Ovary (tissue), 10 donors: Measurements from ENCODE around the gene GPC4. TPM values are rescaled to one million over a fixed set of nuclear protein-coding genes. Genes with fewer than 3 reads are reported as not detected.

Source experiments
- DNase-seq, 5 donors: peaks; one replicate each; pipeline ENCODE4 v3.0.0-alpha.2; 2019 to 2020
- H3K27ac ChIP-seq, 2 donors: fragments of 200-600 bp; one replicate each; pipeline versions ENCODE4 v1.5.1 to v1.8.0; 2019 to 2022
- H3K27me3 ChIP-seq: fragments of 200-600 bp; one replicate; pipeline ENCODE4 v1.8.0; 2022
- H3K36me3 ChIP-seq: fragments of 200-600 bp; sonication (generic); one replicate; pipeline ENCODE4 v1.5.1; 2019
- H3K4me1 ChIP-seq: one replicate; pipeline ENCODE4 v1.8.1; 2013; ENCODE audit warnings: mild to moderate bottlenecking, moderate library complexity; ENCODE audit not compliant: insufficient read depth
- H3K4me3 ChIP-seq: fragments of 200-600 bp; sonication (generic); one replicate; pipeline ENCODE4 v1.5.1; 2017
- H3K9me3 ChIP-seq, 2 donors: fragments of 200-600 bp in 1 of 2; sonication (generic) in 1 of 2; one replicate each; pipeline versions ENCODE4 v1.5.1 to v1.8.1; 2013 to 2019; ENCODE audit warnings: mild to moderate bottlenecking in 1 of 2, moderate library complexity in 1 of 2
- EP300 ChIP-seq: sonication (generic); formaldehyde crosslinking; IDR thresholded peaks from one replicate; pipeline ENCODE4 v1.6.1; 2017; ENCODE audit warnings: antibody characterized with exemption
- POLR2A ChIP-seq: fragments of 450-650 bp; IDR thresholded peaks from one replicate; pipeline ENCODE4 v1.6.1; 2017; ENCODE audit warnings: antibody characterized with exemption, mild to moderate bottlenecking, moderate library complexity
- WGBS, 3 donors: extraction: QIAGEN DNeasy Blood & Tissue Kit in 1 of 3; methylation state at CpG; one replicate each; pipeline versions ENCODE4 v1.1.5 to v1.1.7; 2013 to 2017; 5-methylcytosine and 5-hydroxymethylcytosine counted together
- intact Hi-C, 4 donors: fragments of 100-400 bp; cut with DNase I; formaldehyde crosslinking; loops; one replicate each; pipeline versions ENCODE4 v1.11.0 to v1.15.1; 2022 to 2023
- long read RNA-seq, 3 donors: library from polyadenylated mRNA in 2 of 3; unstranded in 2 of 3; transcript quantifications; one replicate each; pipeline ENCODE4 v2.0.0 and lab custom pipeline, GENCODE V29; 2021 to 2026
- polyA plus RNA-seq, 2 donors: library from polyadenylated mRNA; stranded (reverse); fragments of 200-250 nt in 1 of 2; fragments of 350-450 nt in 1 of 2; fragmentation: Illumina TruSeq in 1 of 2; extraction: RNeasy Lipid Tissue Mini Kit (QIAGEN cat#74804) in 1 of 2; gene quantifications; one replicate each; pipeline ENCODE4 v1.2.3, GENCODE V29; 2013 to 2014
- total RNA-seq, 7 donors: library from RNA; depleted of rRNA in 2 of 7; stranded (reverse); fragments of >200 nt in 2 of 7; fragmentation: NEBNext Ultra II Directional in 3 of 7; extraction: Animal tissue kit (Norgen Biotek cat#: 25700) in 3 of 7; gene quantifications; one replicate each; pipeline versions ENCODE4 v1.1.0 to v1.2.4, GENCODE V29; 2016 to 2023
- TF ChIP-seq, protein P1 (sequence below), 3 donors: fragments of 450-650 bp in 2 of 3; fragments of 200-600 bp in 1 of 3; IDR thresholded peaks; one replicate each; pipeline versions ENCODE4 v1.5.1 to v1.8.0; 2016 to 2022; ENCODE audit warnings: antibody characterized with exemption in 3 of 3, mild to moderate bottlenecking in 1 of 3
- donor health status: DM: no; HTN: no; CAD: no; lungs with moderate emphysema.
- donor health status: DM: no; HTN: no; CAD: no.
- donor health status: Bipolar disorder and iron deficiency.
- donor health status: DM: yes; HTN: yes; CAD: no.
- donor health status: DM: no; HTN: no; CAD: no.
- donor health status: DM: yes; HTN: yes; CAD: no.

GPC4 gene
- total RNA-seq, result 10 to 100 TPM in 4 of 7 donors, 1 to 10 TPM in 3; 9.0 to 17.2 (median 12.3) TPM
- polyA plus RNA-seq, result 10 to 100 TPM; 10.7 to 21.7 TPM
- long read RNA-seq, donor 1, full-length matches to known transcripts, result 40 of 47 reads
- long read RNA-seq, donor 1, partial matches to known transcripts, result 1 of 47 reads
- long read RNA-seq, donor 1, other reads (novel, unspliced or antisense), result 6 of 47 reads
- long read RNA-seq, donor 2, full-length matches to known transcripts, result 1 of 1 reads
- long read RNA-seq, donor 2, partial matches to known transcripts, result 0 of 1 reads
- long read RNA-seq, donor 2, other reads (novel, unspliced or antisense), result 0 of 1 reads
- long read RNA-seq, donor 3, full-length matches to known transcripts, result 8 of 10 reads
- long read RNA-seq, donor 3, partial matches to known transcripts, result 1 of 10 reads
- long read RNA-seq, donor 3, other reads (novel, unspliced or antisense), result 1 of 10 reads

DNA sequence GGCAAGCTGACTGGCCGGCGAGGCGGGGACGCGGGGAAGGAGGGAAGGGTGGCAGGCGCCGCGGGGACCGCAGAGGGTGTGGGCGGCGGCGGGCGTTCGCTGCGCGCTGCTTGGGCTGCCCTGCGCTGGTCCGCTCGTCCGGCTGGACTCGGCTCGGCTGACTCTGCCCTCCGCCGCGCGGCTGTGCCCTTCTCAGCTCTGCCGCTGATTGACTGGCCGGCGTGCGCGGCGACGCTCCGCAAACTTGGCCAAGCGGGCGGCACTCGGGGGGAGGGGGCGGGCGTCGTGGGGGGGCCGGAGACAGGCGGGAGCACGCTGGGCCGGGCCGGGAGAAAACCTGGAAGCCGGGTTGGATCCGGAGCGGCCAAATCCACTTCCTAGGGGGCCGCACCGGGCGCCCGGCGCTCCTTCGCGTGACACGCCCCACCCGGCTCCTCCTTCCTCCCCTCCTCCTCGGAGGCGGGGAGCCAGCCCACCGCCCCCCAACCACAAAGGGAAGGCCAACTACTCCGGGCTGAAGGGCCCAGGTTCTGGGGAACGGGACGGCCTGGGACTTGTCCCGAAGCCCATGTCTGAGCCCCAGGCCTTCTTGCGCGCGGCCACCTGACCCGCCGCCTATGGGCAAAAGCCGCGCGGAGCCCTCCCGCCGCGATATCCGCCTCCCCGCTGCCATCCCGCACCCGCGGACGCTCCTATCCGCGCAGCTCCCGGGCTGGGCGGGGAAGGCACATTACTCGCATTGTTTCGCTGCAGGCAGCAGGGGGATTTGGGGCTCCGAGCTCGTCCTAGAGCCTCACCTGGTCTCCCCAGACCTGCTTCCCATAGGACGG lies at the start of gene GPC4:
GPC4 (minus strand) TSS at position 214 of the 830 bp plus-strand sequence. CDS start 524 bp downstream, outside the sequence.
- intact Hi-C loops, result no loop called here
- Histone ChIP-seq H3K4me3 (peak within 1 kb of the TSS; percentile 67), H3K36me3 (no peaks in the 10 kb centered on the region), H3K4me1 (no peaks in the 10 kb centered on the region), H3K27ac (peak within 1 kb of the TSS; percentile 30 to 68), H3K9me3 (no peaks in the 10 kb centered on the region), H3K27me3 (no peaks in the 10 kb centered on the region)
- TF ChIP-seq, protein P1, sequence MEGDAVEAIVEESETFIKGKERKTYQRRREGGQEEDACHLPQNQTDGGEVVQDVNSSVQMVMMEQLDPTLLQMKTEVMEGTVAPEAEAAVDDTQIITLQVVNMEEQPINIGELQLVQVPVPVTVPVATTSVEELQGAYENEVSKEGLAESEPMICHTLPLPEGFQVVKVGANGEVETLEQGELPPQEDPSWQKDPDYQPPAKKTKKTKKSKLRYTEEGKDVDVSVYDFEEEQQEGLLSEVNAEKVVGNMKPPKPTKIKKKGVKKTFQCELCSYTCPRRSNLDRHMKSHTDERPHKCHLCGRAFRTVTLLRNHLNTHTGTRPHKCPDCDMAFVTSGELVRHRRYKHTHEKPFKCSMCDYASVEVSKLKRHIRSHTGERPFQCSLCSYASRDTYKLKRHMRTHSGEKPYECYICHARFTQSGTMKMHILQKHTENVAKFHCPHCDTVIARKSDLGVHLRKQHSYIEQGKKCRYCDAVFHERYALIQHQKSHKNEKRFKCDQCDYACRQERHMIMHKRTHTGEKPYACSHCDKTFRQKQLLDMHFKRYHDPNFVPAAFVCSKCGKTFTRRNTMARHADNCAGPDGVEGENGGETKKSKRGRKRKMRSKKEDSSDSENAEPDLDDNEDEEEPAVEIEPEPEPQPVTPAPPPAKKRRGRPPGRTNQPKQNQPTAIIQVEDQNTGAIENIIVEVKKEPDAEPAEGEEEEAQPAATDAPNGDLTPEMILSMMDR (IDR thresholded peaks at IDR 0.05), result peak in 1 of 3 donors; percentile 12
- no peak for TF ChIP-seq EP300
- WGBS, 3 donors, result 21 to 28% (median 25%) methylated on average over 57 to 90 of the region's 90 CpGs
- peak; percentile 76 to 79 (median 77) for DNase-seq

- Histone ChIP-seq H3K4me3 (no peak overlapping the region), H3K9me3 (no peaks in the 10 kb centered on the region), H3K4me1 (no peaks in the 10 kb centered on the region), H3K27ac (no peak overlapping the region), H3K36me3 (no peaks in the 10 kb centered on the region), H3K27me3 (no peaks in the 10 kb centered on the region)
- intact Hi-C loops, result no loop called here
- no peak for DNase-seq
- TF ChIP-seq EP300 (no peak), POLR2A (no peak)
- TF ChIP-seq, protein P1 (IDR thresholded peaks at IDR 0.05), result no peak
- WGBS, 3 donors, result 43 to 58% (median 43%) methylated on average over 2 of the region's 2 CpGs
Measured at GRCh38 chrX:133461231-133461630, 45.9 kb upstream of the GPC4 start.

GRCh38 chrX:133454924-133455323 lies 39.6 kb upstream of the GPC4 start:
- whole genome bisulfite sequencing, 3 donors, result 50 to 57% (median 53%) methylated on average over 5 of the region's 5 CpGs
- intact Hi-C loops, result no loop called here
- H3K4me1 ChIP-seq, result no peaks in the 10 kb centered on the region
- no peaks in the 10 kb centered on the region for H3K27me3 ChIP-seq
- H3K27ac ChIP-seq, result no peak overlapping the region
- TF ChIP-seq EP300, result no peak
- no peak for TF ChIP-seq POLR2A
- TF ChIP-seq, protein P1 (IDR thresholded peaks at IDR 0.05), result no peak
- H3K4me3 ChIP-seq, result no peak overlapping the region
- H3K9me3 ChIP-seq, result no peaks in the 10 kb centered on the region
- H3K36me3 ChIP-seq, result no peaks in the 10 kb centered on the region
- no peak for DNase-seq

DNA sequence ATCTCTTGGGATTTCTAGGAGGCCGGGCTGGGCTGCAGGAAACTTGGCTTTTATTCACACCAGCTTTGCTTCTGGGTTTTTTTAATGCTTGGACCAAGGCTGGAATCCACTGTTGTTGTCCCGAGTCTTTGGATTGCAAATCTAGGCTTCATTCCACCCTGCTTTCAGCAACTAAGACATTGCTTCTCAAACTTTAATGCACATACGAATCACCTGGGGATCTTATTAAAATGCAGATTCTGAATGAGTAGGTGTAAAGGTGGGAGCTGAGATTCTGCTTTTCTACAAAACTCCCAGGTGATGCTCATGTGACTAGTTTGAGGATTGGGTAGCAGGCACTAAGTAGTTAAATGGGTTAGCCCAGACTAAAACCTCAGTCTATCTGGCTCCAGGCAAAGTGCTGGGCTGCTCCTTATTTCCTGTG lies 39.2 kb upstream of the GPC4 start:
- WGBS, 3 donors, result 48 to 56% (median 48%) methylated on average over 3 of the region's 3 CpGs
- no peak overlapping the region for H3K4me3 ChIP-seq
- intact Hi-C loops, result no loop called here
- H3K4me1 ChIP-seq, result no peaks in the 10 kb centered on the region
- H3K27ac ChIP-seq, result no peak overlapping the region
- DNase-seq, result no peak
- no peaks in the 10 kb centered on the region for H3K9me3 ChIP-seq
- TF ChIP-seq POLR2A, result no peak
- H3K36me3 ChIP-seq, result no peaks in the 10 kb centered on the region
- no peaks in the 10 kb centered on the region for H3K27me3 ChIP-seq
